GM23248 (cell line): ENCODE data around the gene CHERP. TPM values are rescaled to one million over a fixed set of nuclear protein-coding genes. Genes with fewer than 3 reads are reported as not detected.

ENCODE experiments used
- DNase-seq: peaks from one replicate; pipeline ENCODE4 v3.0.0-alpha.2; 2015
- H2AFZ ChIP-seq: fragments of 200-600 bp; sonication (generic); 2 replicates; pipeline ENCODE4 v1.6.1; 2016; ENCODE audit warnings: antibody characterized with exemption
- H3F3A ChIP-seq: fragments of 200-600 bp; sonication (generic); 2 replicates; pipeline ENCODE4 v1.6.1; 2016; ENCODE audit warnings: mild to moderate bottlenecking, antibody characterized with exemption, mixed run types; ENCODE audit not compliant: insufficient read depth
- H3K27ac ChIP-seq: fragments of 200-600 bp; sonication (generic); 2 replicates; pipeline ENCODE4 v1.5.1; 2016; ENCODE audit warnings: mild to moderate bottlenecking
- H3K27me3 ChIP-seq: fragments of 200-600 bp; sonication (generic); replicated peaks from 2 replicates; pipeline ENCODE4 v1.6.1; 2016; ENCODE audit warnings: mild to moderate bottlenecking; ENCODE audit not compliant: insufficient read depth
- H3K36me3 ChIP-seq: fragments of 200-600 bp; sonication (generic); 2 replicates; pipeline ENCODE4 v1.6.1; 2016; ENCODE audit warnings: low read depth, mild to moderate bottlenecking
- H3K4me1 ChIP-seq: fragments of 200-600 bp; sonication (generic); 2 replicates; pipeline ENCODE4 v1.6.1; 2016; ENCODE audit warnings: mild to moderate bottlenecking; ENCODE audit not compliant: insufficient read depth
- H3K4me2 ChIP-seq: fragments of 200-600 bp; sonication (generic); one replicate; pipeline ENCODE4 v1.6.1; 2016; ENCODE audit warnings: mild to moderate bottlenecking; ENCODE audit not compliant: unreplicated experiment
- H3K4me3 ChIP-seq: fragments of 200-600 bp; sonication (generic); 2 replicates; pipeline ENCODE4 v1.5.1; 2016; ENCODE audit warnings: mild to moderate bottlenecking
- H3K79me2 ChIP-seq: fragments of 200-600 bp; sonication (generic); 2 replicates; pipeline ENCODE4 v1.6.1; 2016; ENCODE audit warnings: mild to moderate bottlenecking; ENCODE audit not compliant: insufficient read depth
- H3K9ac ChIP-seq: fragments of 200-600 bp; sonication (generic); 2 replicates; pipeline ENCODE4 v1.6.1; 2016; ENCODE audit warnings: mild to moderate bottlenecking
- H3K9me2 ChIP-seq: fragments of 200-600 bp; sonication (generic); 2 replicates; pipeline ENCODE4 v1.6.1; 2016; ENCODE audit warnings: mixed run types, mild to moderate bottlenecking, moderate library complexity; ENCODE audit not compliant: insufficient read depth
- H3K9me3 ChIP-seq: fragments of 200-600 bp; sonication (generic); one replicate; pipeline ENCODE4 v1.6.1; 2017; ENCODE audit warnings: low read depth
- H4K20me1 ChIP-seq: fragments of 200-600 bp; sonication (generic); 2 replicates; pipeline ENCODE4 v1.6.0; 2016; ENCODE audit not compliant: insufficient read depth
- EZH2 ChIP-seq: fragments of 200-600 bp; sonication (generic); IDR thresholded peaks from 2 replicates; pipeline ENCODE4 v1.6.1; 2018; ENCODE audit warnings: antibody characterized with exemption, mild to moderate bottlenecking; ENCODE audit not compliant: insufficient read depth, poor library complexity, severe bottlenecking
- EZH2phosphoT487 ChIP-seq: fragments of 200-600 bp; sonication (generic); IDR thresholded peaks from 2 replicates; pipeline ENCODE4 v1.6.1; 2018; ENCODE audit warnings: antibody characterized with exemption, moderate library complexity, mild to moderate bottlenecking, low read depth; ENCODE audit not compliant: insufficient read depth
- WGBS, 2 experiments: methylation state at CpG; one replicate each; pipeline ENCODE4 v1.1.6; 2015 to 2017; ENCODE audit warnings: low lambda C conversion rate in 2 of 2, low coverage in 1 of 2; ENCODE audit errors: missing lambda C conversion rate in 2 of 2; 5-methylcytosine and 5-hydroxymethylcytosine counted together
- in situ Hi-C: fragments of 300-500 bp; cut with MboI; formaldehyde crosslinking; loops from 2 replicates; pipeline ENCODE4 v1.15.0; 2020
- polyA plus RNA-seq: library from polyadenylated mRNA; unstranded; fragments of >200 nt; fragmentation: Nextera tagmentation; extraction: Ambion mirVana; gene quantifications from 2 replicates; pipeline ENCODE4 v1.2.1, GENCODE V29; 2016
- total RNA-seq: library from RNA; depleted of rRNA; stranded (reverse); fragments of >200 nt; shearing (Covaris generic); gene quantifications from 2 replicates; pipeline ENCODE4 v1.2.3, GENCODE V29; 2014

CHERP gene
- total and polyA plus RNA-seq, 2 experiments from 2014 or later, result 1.4 to 16.8 TPM

DNA sequence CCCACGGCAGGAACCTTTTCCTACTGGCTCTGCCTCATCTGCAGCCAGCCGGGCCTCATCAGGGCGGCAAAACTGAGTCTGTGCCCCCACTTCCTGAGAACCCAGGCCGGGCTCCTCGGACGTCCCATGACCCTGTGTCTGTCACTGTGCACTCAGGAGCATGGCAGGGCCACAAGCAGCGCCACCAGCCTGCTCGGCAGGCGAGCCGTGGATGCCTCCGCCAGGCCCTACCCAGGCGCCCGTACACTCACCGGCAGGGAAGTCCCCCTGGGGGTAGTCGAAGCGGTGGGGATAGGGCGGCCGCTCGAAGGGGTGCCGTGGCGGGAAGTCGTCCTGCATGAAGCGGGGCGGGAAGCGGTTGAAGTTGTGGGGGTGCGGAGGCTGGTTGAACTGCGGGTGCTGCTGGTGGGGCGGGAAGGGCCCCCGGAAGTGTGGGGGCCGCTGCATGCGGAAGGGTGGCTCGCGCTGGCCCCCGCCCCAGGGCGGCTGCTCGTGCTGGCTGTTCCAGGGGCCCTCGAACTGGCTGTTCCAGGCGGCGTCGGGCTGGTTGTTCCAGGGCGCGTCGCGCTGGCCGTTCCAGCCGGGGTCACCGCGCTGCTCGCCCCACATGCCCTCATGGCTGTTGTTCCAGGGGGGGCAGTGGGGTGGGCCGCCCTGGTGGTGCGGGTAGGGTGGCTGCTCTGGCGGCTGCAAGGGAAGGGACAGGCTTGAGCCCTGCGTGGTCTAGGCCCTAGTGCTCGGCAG, 17.1 kb downstream of the CHERP start:
- H3K9me3 ChIP-seq, result no peaks in the 10 kb centered on the region
- in situ Hi-C loops, result no loop called here
- H3K9ac ChIP-seq, result no peak overlapping the region
- H3K4me2 ChIP-seq, result no peak overlapping the region
- no peaks in the 10 kb centered on the region for H3K27me3 ChIP-seq
- peaks cover 34% of the 10 kb centered on the region; the same call in 1 of the 2 replicates for H3K36me3 ChIP-seq
- peaks cover 8% of the 10 kb centered on the region; the same call in 1 of the 2 replicates for H3K79me2 ChIP-seq
- no peak for DNase-seq
- no peaks in the 10 kb centered on the region for H3F3A ChIP-seq
- 96 to 97% methylated on average over 34 to 54 of the region's 54 CpGs for WGBS, 2 experiments
- no peaks in the 10 kb centered on the region for H3K9me2 ChIP-seq
- H2AFZ ChIP-seq, result no peak overlapping the region
- no peak overlapping the region for H3K4me3 ChIP-seq
- H3K27ac ChIP-seq, result no peak overlapping the region
- H4K20me1 ChIP-seq, result no peaks in the 10 kb centered on the region
- TF ChIP-seq EZH2 (no peak), EZH2phosphoT487 (no peak)
- no peaks in the 10 kb centered on the region for H3K4me1 ChIP-seq

DNA sequence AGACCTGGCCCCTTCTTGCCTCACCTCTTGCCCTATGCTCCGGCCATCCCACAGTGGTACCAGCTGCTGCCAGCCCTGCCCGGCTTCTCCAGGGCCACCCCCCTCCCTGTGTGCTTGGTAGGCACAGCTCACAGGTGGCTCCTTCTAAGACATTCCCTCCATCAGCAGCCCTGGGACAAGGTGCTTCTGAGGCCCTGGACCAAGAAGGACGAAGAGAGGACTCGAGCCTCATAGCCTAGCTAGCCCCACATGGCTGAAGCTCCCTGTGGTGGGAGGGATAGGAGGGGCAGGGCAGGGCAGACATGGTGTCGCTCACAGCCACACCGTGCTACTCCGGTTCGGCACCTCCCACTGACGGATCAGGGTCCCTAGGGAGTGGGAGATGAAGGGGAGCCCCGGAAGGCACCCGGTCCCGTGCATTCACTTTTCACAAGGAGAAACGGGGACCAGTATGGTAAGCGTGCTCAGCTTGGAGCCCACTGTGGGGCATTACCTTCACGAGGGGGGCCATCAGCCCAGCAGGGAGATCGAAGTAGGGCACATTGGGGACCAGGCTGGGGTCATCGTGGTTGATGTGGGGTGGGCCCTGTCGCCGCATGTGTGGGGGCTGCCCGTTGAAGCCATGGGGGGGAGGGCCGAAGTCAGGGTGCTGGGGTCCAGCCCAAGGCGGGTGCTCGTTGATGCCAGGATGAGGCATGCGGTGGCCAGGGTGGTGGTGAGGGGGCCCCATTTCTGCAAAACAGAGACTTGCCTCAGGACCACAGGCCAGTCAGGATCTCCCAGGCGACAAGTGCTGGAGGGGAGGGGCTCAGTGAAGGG, 19.5 kb downstream of the CHERP start:
- no peaks in the 10 kb centered on the region for H3K27me3 ChIP-seq
- H3K9ac ChIP-seq, result no peak overlapping the region
- H3K9me3 ChIP-seq, result no peaks in the 10 kb centered on the region
- no peak for DNase-seq
- H3F3A ChIP-seq, result peaks cover 7% of the 10 kb centered on the region; the same call in 1 of the 2 replicates
- no peak overlapping the region for H3K4me3 ChIP-seq
- TF ChIP-seq EZH2phosphoT487 (no peak), EZH2 (no peak)
- H2AFZ ChIP-seq, result no peak overlapping the region
- no peaks in the 10 kb centered on the region for H3K4me1 ChIP-seq
- WGBS, 2 experiments, result 92 to 94% methylated on average over 19 to 24 of the region's 25 CpGs
- in situ Hi-C loops, result no loop called here
- H3K79me2 ChIP-seq, result peaks cover 8% of the 10 kb centered on the region; the same call in 1 of the 2 replicates
- no peaks in the 10 kb centered on the region for H3K9me2 ChIP-seq
- peaks cover 19% of the 10 kb centered on the region; the same call in 1 of the 2 replicates for H3K36me3 ChIP-seq
- no peak overlapping the region for H3K4me2 ChIP-seq
- H4K20me1 ChIP-seq, result no peaks in the 10 kb centered on the region
- no peak overlapping the region for H3K27ac ChIP-seq

DNA sequence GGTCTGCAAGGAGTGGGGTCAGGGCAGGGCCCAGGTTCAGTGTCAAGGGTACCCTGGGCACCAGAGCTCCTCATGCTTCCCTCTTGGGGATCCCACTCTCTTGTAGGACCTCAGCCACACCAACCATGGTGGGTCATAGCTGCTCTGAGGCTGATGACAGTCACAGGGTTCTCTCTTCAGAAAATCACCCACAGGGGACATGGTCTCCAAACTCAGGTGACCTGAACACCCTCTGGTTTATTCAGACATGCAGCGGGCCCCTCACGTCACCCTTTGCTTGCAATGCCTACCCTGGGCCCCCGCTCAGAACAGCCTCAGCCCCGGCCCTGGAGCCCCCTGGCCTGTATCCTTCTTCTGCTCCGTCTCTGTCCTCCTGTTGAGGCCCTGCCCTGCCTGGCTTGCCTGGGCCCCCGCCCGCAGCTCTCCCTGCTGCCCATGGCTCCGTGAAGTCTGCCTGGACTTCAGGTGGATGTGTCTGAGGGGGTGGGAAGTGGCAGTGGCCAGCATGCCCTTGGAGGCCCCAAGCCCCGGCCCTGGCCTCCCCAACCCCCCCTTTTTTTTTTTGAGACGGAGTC, 20.4 kb downstream of the CHERP start:
- no peaks in the 10 kb centered on the region for H3K27me3 ChIP-seq
- peaks cover 15% of the 10 kb centered on the region; the same call in 1 of the 2 replicates for H3K36me3 ChIP-seq
- no peaks in the 10 kb centered on the region for H3K9me2 ChIP-seq
- H3K9me3 ChIP-seq, result no peaks in the 10 kb centered on the region
- H3K4me3 ChIP-seq, result no peak overlapping the region
- no peak overlapping the region for H3K27ac ChIP-seq
- peaks cover 8% of the 10 kb centered on the region; the same call in 1 of the 2 replicates for H3K79me2 ChIP-seq
- H3F3A ChIP-seq, result peaks cover 7% of the 10 kb centered on the region; the same call in 1 of the 2 replicates
- H2AFZ ChIP-seq, result no peak overlapping the region
- TF ChIP-seq EZH2phosphoT487, result no peak
- TF ChIP-seq EZH2, result no peak
- no peak overlapping the region for H3K9ac ChIP-seq
- H3K4me1 ChIP-seq, result no peaks in the 10 kb centered on the region
- no peak for DNase-seq
- no peaks in the 10 kb centered on the region for H4K20me1 ChIP-seq
- H3K4me2 ChIP-seq, result no peak overlapping the region
- in situ Hi-C loops, result no loop called here
- 90 to 93% methylated on average over 6 to 10 of the region's 10 CpGs for WGBS, 2 experiments

DNA sequence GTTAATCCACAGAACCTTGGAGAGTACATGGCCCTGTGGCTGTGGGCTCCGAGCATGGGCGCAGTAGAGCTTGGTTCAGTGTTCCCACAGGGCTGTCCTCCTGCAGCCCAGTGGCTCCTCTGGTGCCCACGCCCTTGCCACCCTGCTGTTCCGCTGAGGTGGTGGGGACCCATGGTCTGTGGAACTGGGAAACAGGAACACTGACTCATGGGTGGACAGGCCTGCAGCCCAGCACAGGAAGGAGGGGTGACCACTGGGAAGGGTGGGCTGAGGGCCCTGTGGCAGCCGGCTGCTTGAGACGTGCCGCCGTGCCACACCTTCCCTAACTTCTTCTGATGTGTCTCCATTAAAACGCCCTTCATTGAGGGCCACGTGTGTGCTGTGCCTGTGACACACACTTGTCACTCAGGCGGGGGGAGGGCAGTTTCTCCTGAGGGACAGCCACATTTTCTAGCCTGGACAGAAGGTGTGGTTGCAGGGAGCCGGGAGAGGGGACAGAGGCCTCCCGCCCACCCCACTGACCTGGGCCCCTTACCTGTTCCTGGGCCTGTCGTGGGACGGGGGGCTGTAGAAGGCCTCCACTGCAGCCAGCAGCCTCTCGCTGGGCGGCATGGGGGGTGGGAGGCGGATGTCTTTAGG, 21.1 kb downstream of the CHERP start:
- no peak for TF ChIP-seq EZH2phosphoT487
- no peak for TF ChIP-seq EZH2
- no peak overlapping the region for H3K4me3 ChIP-seq
- H3K4me1 ChIP-seq, result no peaks in the 10 kb centered on the region
- H3K27ac ChIP-seq, result no peak overlapping the region
- no peaks in the 10 kb centered on the region for H3K27me3 ChIP-seq
- H3K9me2 ChIP-seq, result no peaks in the 10 kb centered on the region
- H3K79me2 ChIP-seq, result 0 out of 2 replicates have a peak, but pooled peaks cover 8% of the 10 kb centered on the region
- H3K9me3 ChIP-seq, result no peaks in the 10 kb centered on the region
- DNase-seq, result no peak
- H2AFZ ChIP-seq, result no peak overlapping the region
- in situ Hi-C loops, result no loop called here
- peaks cover 7% of the 10 kb centered on the region; the same call in 1 of the 2 replicates for H3F3A ChIP-seq
- 72 to 85% methylated on average over 11 to 18 of the region's 18 CpGs for WGBS, 2 experiments
- H4K20me1 ChIP-seq, result no peaks in the 10 kb centered on the region
- no peak overlapping the region for H3K4me2 ChIP-seq
- peaks cover 15% of the 10 kb centered on the region; the same call in 1 of the 2 replicates for H3K36me3 ChIP-seq
- H3K9ac ChIP-seq, result no peak overlapping the region
